ENCODE measurements around the gene RGS12.

RGS12 gene

DNA sequence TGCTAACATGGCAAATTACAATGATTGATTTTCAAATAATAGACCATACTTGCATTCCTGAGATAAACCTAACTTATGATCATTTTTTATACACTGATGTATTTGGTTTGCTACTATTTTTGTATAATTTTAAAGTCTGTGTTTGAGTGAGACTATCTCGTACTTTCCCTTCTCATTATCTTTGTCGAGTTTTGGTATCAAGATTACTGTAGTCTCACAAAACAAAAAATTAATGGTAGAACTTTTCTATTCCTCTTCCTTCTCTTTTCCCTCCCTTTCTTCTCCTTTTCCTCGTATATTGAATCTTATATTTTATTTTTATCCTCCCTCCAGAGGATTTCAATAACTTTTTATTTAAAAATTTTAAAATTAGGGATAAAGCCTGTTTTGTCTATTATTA is 41.5 kb downstream of the RGS12 start:
- Histone ChIP-seq H3K4me3 (no peak overlapping the region), H3K36me3 (ENCODE audit: insufficient read depth, low read length) (no peaks in the 10 kb centered on the region), H3K27ac (no peak overlapping the region), H3K9me3 (ENCODE audit: low read depth, low read length) (no peaks in the 10 kb centered on the region), H3K9ac (ENCODE audit: insufficient read length) (no peak overlapping the region)
- DNase-seq (ENCODE audit: low read depth, low spot score): no peak
- TF ChIP-seq EZH2 (IDR thresholded peaks at IDR 0.05) (no peak), POLR2AphosphoS5 (IDR thresholded peaks at IDR 0.05; ENCODE audit: borderline replicate concordance, low read depth, low read length) (no peak), FOXP2 (optimal IDR thresholded peaks at IDR 0.05; ENCODE audit: control extremely low read depth, extremely low read length, insufficient read depth) (no peak)

DNA sequence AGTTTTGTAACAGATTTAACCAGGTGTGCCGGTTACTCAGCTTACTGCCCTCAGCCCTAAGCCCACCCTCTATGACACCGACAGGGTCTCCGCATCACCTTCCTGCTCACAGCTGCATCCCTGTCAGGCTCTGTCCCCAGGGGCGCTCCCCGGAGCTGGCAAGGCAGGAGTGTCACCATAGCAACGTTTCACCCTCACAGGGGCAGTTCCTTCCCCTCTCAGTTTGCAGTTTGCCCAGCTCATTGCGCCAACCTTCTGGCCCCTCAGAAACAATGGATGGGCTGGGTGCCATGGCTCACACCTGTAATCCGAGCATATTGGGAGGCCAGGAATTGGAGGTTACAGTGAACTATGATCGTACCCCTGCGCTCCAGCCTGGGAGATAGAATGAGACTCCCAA is 42.6 kb downstream of the RGS12 start:
- no peak for DNase-seq (ENCODE audit: low read depth, low spot score)
- TF ChIP-seq POLR2AphosphoS5 (IDR thresholded peaks at IDR 0.05; ENCODE audit: borderline replicate concordance, low read depth, low read length): no peak
- TF ChIP-seq FOXP2 (optimal IDR thresholded peaks at IDR 0.05; ENCODE audit: control extremely low read depth, extremely low read length, insufficient read depth): no peak
- TF ChIP-seq EZH2 (IDR thresholded peaks at IDR 0.05): no peak
- Histone ChIP-seq H3K9me3 (ENCODE audit: low read depth, low read length) (no peaks in the 10 kb centered on the region), H3K36me3 (ENCODE audit: insufficient read depth, low read length) (no peaks in the 10 kb centered on the region), H3K4me3 (no peak overlapping the region), H3K9ac (ENCODE audit: insufficient read length) (no peak overlapping the region), H3K27ac (no peak overlapping the region)

DNA sequence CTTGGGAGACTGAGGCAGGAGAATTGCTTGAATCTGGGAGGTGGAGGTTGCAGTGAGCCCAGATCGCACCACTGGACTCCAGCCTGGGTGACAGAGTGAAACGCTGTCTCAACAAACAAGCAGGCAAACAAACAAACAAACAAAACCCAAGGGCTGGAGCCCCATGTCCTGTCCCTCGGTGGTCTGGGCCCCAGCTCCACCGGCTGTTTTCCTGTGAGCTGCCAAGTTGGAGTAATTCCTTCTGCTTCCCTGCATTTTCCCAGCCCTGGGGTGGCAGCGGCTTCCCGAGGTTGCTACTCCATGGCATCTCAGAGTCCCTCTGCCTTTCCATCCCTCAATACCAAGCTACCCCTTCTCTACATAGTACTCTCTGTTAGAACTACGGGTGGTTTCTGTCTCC is 43.2 kb downstream of the RGS12 start:
- H3K27ac ChIP-seq: no peak overlapping the region
- H3K36me3 ChIP-seq (ENCODE audit: insufficient read depth, low read length): no peaks in the 10 kb centered on the region
- no peak overlapping the region for H3K9ac ChIP-seq (ENCODE audit: insufficient read length)
- TF ChIP-seq EZH2 (IDR thresholded peaks at IDR 0.05) (no peak), FOXP2 (optimal IDR thresholded peaks at IDR 0.05; ENCODE audit: control extremely low read depth, extremely low read length, insufficient read depth) (no peak), POLR2AphosphoS5 (IDR thresholded peaks at IDR 0.05; ENCODE audit: borderline replicate concordance, low read depth, low read length) (no peak)
- no peaks in the 10 kb centered on the region for H3K9me3 ChIP-seq (ENCODE audit: low read depth, low read length)
- DNase-seq (ENCODE audit: low read depth, low spot score): no peak
- no peak overlapping the region for H3K4me3 ChIP-seq

DNA sequence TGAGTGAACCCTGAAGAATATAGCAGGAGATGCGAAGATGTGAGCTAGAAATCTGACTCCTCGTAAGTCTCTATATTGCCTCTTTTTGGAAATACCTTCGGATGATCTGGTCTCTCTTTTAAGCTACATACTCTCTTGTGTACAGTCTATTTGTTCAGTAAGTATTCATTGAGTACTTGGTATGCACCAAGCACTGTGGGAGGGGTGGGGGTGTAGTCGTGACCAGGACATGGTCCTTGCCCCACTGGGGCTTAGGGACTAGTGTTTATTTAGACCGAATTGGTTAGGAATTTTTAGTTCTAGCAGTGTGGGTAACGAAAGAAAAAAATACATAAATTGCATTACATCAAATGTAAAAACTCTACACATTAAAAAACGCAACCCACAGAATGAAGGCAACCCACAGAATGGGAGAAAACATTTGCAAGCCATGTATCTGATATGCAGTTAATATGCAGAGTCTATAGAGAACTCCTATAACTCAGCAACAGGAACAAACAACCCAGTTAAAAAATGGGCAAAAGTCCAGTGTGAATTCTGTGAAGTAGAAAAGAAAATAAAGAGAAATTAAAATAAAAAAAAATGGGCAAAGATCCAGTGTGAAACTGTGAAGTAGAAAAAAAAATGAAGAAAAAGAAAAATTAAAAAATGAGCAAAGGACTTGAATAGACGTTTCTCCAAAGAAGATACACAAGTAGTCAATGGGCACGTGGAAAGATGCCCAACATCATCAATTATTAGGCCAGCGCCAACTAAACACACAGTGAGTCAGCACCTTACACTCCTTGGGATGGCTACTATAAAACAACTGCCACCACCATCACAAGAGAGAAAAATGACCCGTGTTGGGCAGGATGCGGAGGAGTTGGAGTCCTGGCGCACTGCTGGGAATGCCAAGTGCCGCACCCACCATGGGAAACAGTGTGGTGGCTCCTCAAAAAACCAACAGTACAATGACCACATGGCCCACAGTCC is 43.8 kb downstream of the RGS12 start:
- no peaks in the 10 kb centered on the region for H3K9me3 ChIP-seq (ENCODE audit: low read depth, low read length)
- no peak overlapping the region for H3K9ac ChIP-seq (ENCODE audit: insufficient read length)
- H3K4me3 ChIP-seq: no peak overlapping the region
- no peak overlapping the region for H3K27ac ChIP-seq
- TF ChIP-seq FOXP2 (optimal IDR thresholded peaks at IDR 0.05; ENCODE audit: control extremely low read depth, extremely low read length, insufficient read depth) (no peak), EZH2 (IDR thresholded peaks at IDR 0.05) (no peak), POLR2AphosphoS5 (IDR thresholded peaks at IDR 0.05; ENCODE audit: borderline replicate concordance, low read depth, low read length) (no peak)
- H3K36me3 ChIP-seq (ENCODE audit: insufficient read depth, low read length): no peaks in the 10 kb centered on the region
- DNase-seq (ENCODE audit: low read depth, low spot score): no peak

DNA sequence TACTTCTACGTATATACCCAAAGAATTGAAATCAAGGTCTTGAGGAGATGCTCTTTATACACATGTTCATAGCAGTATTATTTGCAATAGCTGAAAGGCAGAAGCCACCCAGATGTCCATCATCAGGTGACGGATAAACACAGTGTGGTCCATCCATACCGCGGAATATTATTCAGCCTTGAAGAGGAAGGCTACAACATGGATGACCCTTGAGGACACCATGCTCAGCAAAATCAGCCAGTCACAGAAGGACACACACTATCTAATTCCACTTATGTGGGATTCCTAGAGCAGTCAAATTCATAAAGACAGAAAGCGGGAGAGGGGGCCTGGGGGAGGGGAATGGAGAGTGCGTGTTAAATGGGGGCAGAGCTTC is 44.5 kb downstream of the RGS12 start:
- TF ChIP-seq EZH2 (IDR thresholded peaks at IDR 0.05): no peak
- no peak for TF ChIP-seq POLR2AphosphoS5 (IDR thresholded peaks at IDR 0.05; ENCODE audit: borderline replicate concordance, low read depth, low read length)
- no peak for TF ChIP-seq FOXP2 (optimal IDR thresholded peaks at IDR 0.05; ENCODE audit: control extremely low read depth, extremely low read length, insufficient read depth)
- no peak overlapping the region for H3K4me3 ChIP-seq
- no peak overlapping the region for H3K9ac ChIP-seq (ENCODE audit: insufficient read length)
- no peaks in the 10 kb centered on the region for H3K36me3 ChIP-seq (ENCODE audit: insufficient read depth, low read length)
- no peak overlapping the region for H3K27ac ChIP-seq
- no peaks in the 10 kb centered on the region for H3K9me3 ChIP-seq (ENCODE audit: low read depth, low read length)
- DNase-seq (ENCODE audit: low read depth, low spot score): no peak

DNA sequence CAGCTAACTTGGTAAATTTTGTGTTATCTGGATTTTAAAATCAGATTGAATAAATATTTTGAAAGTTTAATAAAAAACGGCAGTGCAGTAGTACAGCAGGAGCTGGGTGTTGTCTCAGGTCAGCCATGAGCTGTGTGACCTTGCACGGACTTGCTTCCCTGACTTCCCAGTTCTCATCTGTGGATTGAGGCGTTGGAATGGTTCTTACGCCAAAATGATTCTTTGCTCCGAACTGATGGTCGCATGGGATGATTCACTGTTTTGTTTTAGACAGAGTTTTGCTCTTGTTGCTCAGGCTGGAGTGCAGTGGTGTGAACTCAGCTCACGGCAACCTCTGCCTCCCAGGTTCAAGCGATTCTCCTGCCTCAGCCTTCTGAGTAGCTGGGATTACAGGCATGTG is 45.0 kb downstream of the RGS12 start:
- Histone ChIP-seq H3K27ac (no peak overlapping the region), H3K9ac (ENCODE audit: insufficient read length) (no peak overlapping the region), H3K9me3 (ENCODE audit: low read depth, low read length) (no peaks in the 10 kb centered on the region), H3K36me3 (ENCODE audit: insufficient read depth, low read length) (no peaks in the 10 kb centered on the region), H3K4me3 (no peak overlapping the region)
- DNase-seq (ENCODE audit: low read depth, low spot score): no peak
- TF ChIP-seq EZH2 (IDR thresholded peaks at IDR 0.05) (no peak), POLR2AphosphoS5 (IDR thresholded peaks at IDR 0.05; ENCODE audit: borderline replicate concordance, low read depth, low read length) (no peak), FOXP2 (optimal IDR thresholded peaks at IDR 0.05; ENCODE audit: control extremely low read depth, extremely low read length, insufficient read depth) (no peak)

DNA sequence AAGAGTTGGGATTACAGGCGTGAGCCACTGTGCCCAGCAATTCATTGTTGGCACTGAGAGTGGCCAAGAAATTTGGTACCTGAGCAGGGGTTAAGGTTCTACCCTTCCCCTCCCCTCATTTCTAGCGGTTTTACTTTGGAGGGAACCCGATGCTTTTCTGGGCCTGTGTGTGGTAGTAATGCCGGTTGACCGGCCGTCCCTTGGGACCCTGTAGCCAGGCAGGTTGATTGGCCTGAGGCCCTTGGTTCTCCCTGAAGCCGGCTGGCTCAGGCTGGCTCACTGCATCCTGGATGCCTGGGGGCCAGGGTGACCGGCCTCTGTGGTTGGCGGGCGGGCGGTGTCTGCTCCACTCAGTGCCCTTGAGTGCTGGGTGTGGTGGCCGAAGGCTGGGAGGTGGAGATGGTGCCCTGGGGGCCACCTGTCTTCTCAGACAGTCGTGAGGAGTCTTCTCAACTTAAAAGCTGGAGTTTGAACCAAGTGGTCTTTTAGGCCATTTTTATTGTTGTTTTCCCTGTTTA is 45.6 kb downstream of the RGS12 start:
- DNase-seq (ENCODE audit: low read depth, low spot score): no peak
- H3K36me3 ChIP-seq (ENCODE audit: insufficient read depth, low read length): no peaks in the 10 kb centered on the region; the same call in 1 of the 2 replicates
- H3K9ac ChIP-seq (ENCODE audit: insufficient read length): no peak overlapping the region
- no peaks in the 10 kb centered on the region for H3K9me3 ChIP-seq (ENCODE audit: low read depth, low read length)
- TF ChIP-seq FOXP2 (optimal IDR thresholded peaks at IDR 0.05; ENCODE audit: control extremely low read depth, extremely low read length, insufficient read depth) (no peak), EZH2 (IDR thresholded peaks at IDR 0.05) (no peak), POLR2AphosphoS5 (IDR thresholded peaks at IDR 0.05; ENCODE audit: borderline replicate concordance, low read depth, low read length) (no peak)
- H3K4me3 ChIP-seq: no peak overlapping the region
- no peak overlapping the region for H3K27ac ChIP-seq

DNA sequence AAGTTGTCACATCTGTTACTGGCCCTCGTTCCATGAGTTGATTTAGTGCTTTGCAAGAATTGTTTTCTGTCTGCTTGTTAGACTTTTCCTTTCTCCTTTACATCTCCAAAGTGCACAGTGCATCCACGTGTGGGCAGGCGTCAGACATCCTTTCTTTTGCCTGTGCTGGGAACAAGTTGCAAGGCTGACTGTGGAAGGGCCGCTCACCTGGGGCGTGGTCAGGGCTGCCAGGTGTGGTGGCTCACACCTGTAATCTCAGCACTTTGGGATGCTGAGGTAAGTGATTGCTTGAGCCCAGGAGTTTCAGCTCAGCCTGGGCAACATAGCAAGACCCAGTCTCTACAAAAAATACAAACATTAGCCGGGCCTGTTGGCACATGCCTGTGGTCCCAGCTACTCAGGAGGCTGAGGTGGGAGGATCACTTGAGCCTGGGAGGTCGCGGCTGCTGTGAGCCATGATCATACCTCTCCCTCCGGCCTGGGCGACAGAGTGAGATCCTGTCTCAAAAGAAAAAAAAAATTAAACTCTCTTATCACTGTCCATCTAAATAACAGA is 46.2 kb downstream of the RGS12 start:
- H3K27ac ChIP-seq: no peak overlapping the region
- H3K4me3 ChIP-seq: no peak overlapping the region
- TF ChIP-seq FOXP2 (optimal IDR thresholded peaks at IDR 0.05; ENCODE audit: control extremely low read depth, extremely low read length, insufficient read depth): no peak
- no peak for TF ChIP-seq EZH2 (IDR thresholded peaks at IDR 0.05)
- no peak for TF ChIP-seq POLR2AphosphoS5 (IDR thresholded peaks at IDR 0.05; ENCODE audit: borderline replicate concordance, low read depth, low read length)
- no peak overlapping the region for H3K9ac ChIP-seq (ENCODE audit: insufficient read length)
- H3K36me3 ChIP-seq (ENCODE audit: insufficient read depth, low read length): peaks cover 3% of the 10 kb centered on the region; the same call in 1 of the 2 replicates
- no peak for DNase-seq (ENCODE audit: low read depth, low spot score)
- H3K9me3 ChIP-seq (ENCODE audit: low read depth, low read length): no peaks in the 10 kb centered on the region

Measured in SK-N-MC (cell line).